ENCODE data around the gene OR52M1.

Gene OR52M1

DNA sequence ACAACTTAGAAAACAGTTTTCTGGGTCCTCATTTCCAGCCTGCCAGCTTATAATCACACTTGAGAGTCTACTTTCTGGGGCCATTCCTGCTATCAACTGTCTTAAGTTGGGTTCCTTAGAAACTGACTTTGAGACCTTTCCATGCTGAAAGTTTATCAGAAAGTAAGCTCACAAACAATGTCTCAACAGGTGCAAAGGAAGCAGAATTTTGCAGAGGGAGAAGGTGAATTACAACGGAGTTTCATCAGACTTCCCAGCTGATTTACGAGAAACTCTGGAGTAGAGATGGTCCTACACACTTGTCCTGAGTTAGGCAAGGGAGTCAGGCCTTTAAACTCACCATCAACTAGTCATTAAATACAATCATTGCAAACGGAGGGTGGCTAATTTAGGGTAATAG lies 31.9 kb downstream of the OR52M1 start:
- no peak for DNase-seq

DNA sequence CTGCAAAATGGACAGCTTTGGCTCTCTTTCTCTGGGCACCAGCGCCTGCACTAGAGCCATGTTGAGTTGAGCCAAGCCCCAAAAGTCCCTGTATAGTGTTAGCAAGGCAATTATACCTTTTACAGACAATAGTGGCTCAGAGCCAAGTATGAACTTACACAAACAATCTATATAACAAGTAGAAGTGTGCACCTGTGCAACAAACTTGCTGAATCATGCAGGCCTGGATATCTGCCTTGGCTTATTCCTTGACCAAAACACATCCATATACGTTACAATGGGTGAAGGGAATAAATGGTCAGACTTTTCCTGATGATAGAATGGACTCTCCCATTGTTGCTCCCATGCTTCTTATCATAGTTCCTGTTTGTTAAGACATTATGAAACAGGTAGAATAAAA lies 32.8 kb downstream of the OR52M1 start:
- no peak for DNase-seq

DNA sequence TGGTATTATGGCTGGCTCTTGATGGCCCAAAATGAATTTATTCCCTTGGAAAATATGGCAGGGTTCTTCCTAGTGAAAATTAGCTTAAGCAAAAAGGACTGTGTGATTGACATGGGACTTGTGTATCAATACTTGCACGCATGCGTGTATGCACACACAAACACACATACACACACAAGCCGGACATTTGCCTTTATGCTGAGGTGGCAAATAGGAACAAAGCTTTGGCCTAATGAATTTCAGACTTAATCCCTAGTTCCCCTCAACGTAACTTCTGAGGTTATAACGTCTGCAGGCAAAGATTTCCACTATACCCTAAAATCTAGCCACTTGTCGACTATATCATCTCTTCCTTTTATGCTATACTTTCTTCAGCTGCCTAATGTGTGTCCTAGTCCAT lies 33.6 kb downstream of the OR52M1 start:
- no peak for DNase-seq

DNA sequence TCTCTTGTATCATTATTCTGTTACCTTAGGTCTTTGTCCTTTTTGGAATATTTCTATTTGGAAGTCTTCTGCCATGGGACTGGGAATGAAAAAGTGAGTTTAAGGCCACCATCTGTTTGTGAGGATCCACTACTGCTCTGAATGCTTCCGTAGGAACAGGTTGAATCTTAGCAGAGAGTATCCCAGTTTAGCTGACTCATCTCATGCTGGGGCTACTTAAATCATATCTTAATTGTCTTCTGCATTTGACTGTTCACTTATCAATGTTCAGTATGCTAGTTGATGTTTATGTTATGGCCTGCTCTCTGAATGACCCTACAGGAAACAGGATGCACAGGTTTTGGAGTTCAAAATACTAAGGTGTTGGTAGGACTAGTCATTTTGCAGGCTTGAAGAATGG lies 35.1 kb downstream of the OR52M1 start:
- DNase-seq, result no peak

GRCh38 chr11:4581443-4581842 lies 36.5 kb downstream of the OR52M1 start, which contains the start of gene OR52I2:
TSS of gene OR52I2 (plus strand) at chr11:4581743.
- no peak for DNase-seq

DNA sequence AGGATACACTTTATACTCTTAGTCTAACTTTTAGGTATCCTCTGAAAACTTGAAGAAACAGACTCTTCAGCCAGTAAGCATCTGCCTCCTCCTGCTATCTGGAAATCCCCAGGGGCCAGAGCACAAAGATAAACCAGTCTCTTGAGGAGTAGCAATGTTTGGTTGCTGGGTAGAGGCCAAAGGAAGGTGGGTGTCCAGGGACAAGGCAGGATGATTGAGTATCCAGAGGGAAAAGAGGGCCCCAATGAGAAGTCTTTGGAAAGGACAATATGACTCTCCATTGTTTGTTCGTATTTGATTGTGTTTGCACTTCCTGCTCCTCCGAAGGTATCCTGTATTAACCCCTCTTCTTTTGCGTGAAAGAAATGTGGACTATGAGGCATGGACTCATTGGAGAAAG lies 44.0 kb downstream of the OR52M1 start:
- DNase-seq, result no peak

- DNase-seq, result no peak
Measured at GRCh38 chr11:4593739-4594138, 48.7 kb downstream of the OR52M1 start, which contains the start of gene OR52I1. TSS of gene OR52I1 (plus strand) at chr11:4594039. CDS start at chr11:4594039, 0 bp downstream.

Data from hematopoietic multipotent progenitor cell treated with erythropoietin and hydrocortisone succinate and interleukin-3 and kit ligand, for 4 days (in vitro differentiated cells).